Ovary (tissue), 9 donors: Measurements from ENCODE around the gene DSCAM. TPM values are rescaled to one million over a fixed set of nuclear protein-coding genes. Genes with fewer than 3 reads are reported as not detected.

Experiments
- DNase-seq, 5 donors: peaks; one replicate each; pipeline ENCODE4 v3.0.0-alpha.2; 2019 to 2020
- H3K27ac ChIP-seq, 2 donors: fragments of 200-600 bp; one replicate each; pipeline versions ENCODE4 v1.5.1 to v1.8.0; 2019 to 2022
- H3K27me3 ChIP-seq: fragments of 200-600 bp; one replicate; pipeline ENCODE4 v1.8.0; 2022
- H3K36me3 ChIP-seq: fragments of 200-600 bp; sonication (generic); one replicate; pipeline ENCODE4 v1.5.1; 2019
- H3K4me1 ChIP-seq: one replicate; pipeline ENCODE4 v1.8.1; 2013; ENCODE audit warnings: mild to moderate bottlenecking, moderate library complexity; ENCODE audit not compliant: insufficient read depth
- H3K4me3 ChIP-seq: fragments of 200-600 bp; sonication (generic); one replicate; pipeline ENCODE4 v1.5.1; 2017
- H3K9me3 ChIP-seq, 2 donors: fragments of 200-600 bp in 1 of 2; sonication (generic) in 1 of 2; one replicate each; pipeline versions ENCODE4 v1.5.1 to v1.8.1; 2013 to 2019; ENCODE audit warnings: mild to moderate bottlenecking in 1 of 2, moderate library complexity in 1 of 2
- EP300 ChIP-seq: sonication (generic); formaldehyde crosslinking; IDR thresholded peaks from one replicate; pipeline ENCODE4 v1.6.1; 2017; ENCODE audit warnings: antibody characterized with exemption
- POLR2A ChIP-seq: fragments of 450-650 bp; IDR thresholded peaks from one replicate; pipeline ENCODE4 v1.6.1; 2017; ENCODE audit warnings: antibody characterized with exemption, mild to moderate bottlenecking, moderate library complexity
- WGBS, 3 donors: extraction: QIAGEN DNeasy Blood & Tissue Kit in 1 of 3; methylation state at CpG; one replicate each; pipeline versions ENCODE4 v1.1.5 to v1.1.7; 2013 to 2017; 5-methylcytosine and 5-hydroxymethylcytosine counted together
- intact Hi-C, 4 donors: fragments of 100-400 bp; cut with DNase I; formaldehyde crosslinking; loops; one replicate each; pipeline versions ENCODE4 v1.11.0 to v1.15.1; 2022 to 2023
- polyA plus RNA-seq, 2 donors: library from polyadenylated mRNA; stranded (reverse); fragments of 200-250 nt in 1 of 2; fragments of 350-450 nt in 1 of 2; fragmentation: Illumina TruSeq in 1 of 2; extraction: RNeasy Lipid Tissue Mini Kit (QIAGEN cat#74804) in 1 of 2; gene quantifications; one replicate each; pipeline ENCODE4 v1.2.3, GENCODE V29; 2013 to 2014
- total RNA-seq, 7 donors: library from RNA; depleted of rRNA in 2 of 7; stranded (reverse); fragments of >200 nt in 2 of 7; fragmentation: NEBNext Ultra II Directional in 3 of 7; extraction: Animal tissue kit (Norgen Biotek cat#: 25700) in 3 of 7; gene quantifications; one replicate each; pipeline versions ENCODE4 v1.1.0 to v1.2.4, GENCODE V29; 2016 to 2023
- TF ChIP-seq, protein P1 (sequence below), 3 donors: fragments of 450-650 bp in 2 of 3; fragments of 200-600 bp in 1 of 3; IDR thresholded peaks; one replicate each; pipeline versions ENCODE4 v1.5.1 to v1.8.0; 2016 to 2022; ENCODE audit warnings: antibody characterized with exemption in 3 of 3, mild to moderate bottlenecking in 1 of 3
- donor health status: DM: no; HTN: no; CAD: no; lungs with moderate emphysema.
- donor health status: DM: no; HTN: no; CAD: no.
- donor health status: Bipolar disorder and iron deficiency.
- donor health status: DM: yes; HTN: yes; CAD: no.
- donor health status: DM: no; HTN: no; CAD: no.
- donor health status: DM: yes; HTN: yes; CAD: no.

Gene DSCAM
- total and polyA plus RNA-seq, 9 donors = under 0.01 to 0.12 (median 0.04) TPM; not detected in 5

- intact Hi-C loops = no loop called here
- TF ChIP-seq, protein P1, sequence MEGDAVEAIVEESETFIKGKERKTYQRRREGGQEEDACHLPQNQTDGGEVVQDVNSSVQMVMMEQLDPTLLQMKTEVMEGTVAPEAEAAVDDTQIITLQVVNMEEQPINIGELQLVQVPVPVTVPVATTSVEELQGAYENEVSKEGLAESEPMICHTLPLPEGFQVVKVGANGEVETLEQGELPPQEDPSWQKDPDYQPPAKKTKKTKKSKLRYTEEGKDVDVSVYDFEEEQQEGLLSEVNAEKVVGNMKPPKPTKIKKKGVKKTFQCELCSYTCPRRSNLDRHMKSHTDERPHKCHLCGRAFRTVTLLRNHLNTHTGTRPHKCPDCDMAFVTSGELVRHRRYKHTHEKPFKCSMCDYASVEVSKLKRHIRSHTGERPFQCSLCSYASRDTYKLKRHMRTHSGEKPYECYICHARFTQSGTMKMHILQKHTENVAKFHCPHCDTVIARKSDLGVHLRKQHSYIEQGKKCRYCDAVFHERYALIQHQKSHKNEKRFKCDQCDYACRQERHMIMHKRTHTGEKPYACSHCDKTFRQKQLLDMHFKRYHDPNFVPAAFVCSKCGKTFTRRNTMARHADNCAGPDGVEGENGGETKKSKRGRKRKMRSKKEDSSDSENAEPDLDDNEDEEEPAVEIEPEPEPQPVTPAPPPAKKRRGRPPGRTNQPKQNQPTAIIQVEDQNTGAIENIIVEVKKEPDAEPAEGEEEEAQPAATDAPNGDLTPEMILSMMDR (IDR thresholded peaks at IDR 0.05) = no peak
- TF ChIP-seq POLR2A = no peak
- no peak for TF ChIP-seq EP300
- H3K4me1 ChIP-seq = no peaks in the 10 kb centered on the region
These were observed 35.4 kb upstream of the DSCAM start for GRCh38 chr21:40882192-40882915.

DNA sequence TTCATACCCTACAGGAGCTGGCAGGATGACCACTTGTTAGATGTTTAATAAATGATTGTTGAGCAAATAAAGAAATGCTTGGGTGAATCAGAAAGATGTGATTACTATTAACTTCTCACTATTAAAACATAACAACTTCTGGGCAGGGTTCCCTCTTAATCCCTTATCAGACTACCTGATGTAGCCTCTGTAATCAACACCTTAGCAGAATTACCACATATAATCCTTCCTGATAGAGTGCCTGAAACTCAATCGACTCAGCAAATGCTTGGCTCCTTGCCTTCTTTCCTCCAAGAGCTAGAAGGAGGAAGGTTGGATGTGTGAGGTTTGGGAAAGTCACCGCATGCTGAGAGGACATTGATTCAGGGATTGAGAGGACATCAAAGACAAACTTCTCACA lies 34.8 kb upstream of the DSCAM start:
- Histone ChIP-seq H3K4me3 (no peak overlapping the region), H3K4me1 (no peaks in the 10 kb centered on the region), H3K36me3 (no peaks in the 10 kb centered on the region), H3K27ac (no peak overlapping the region), H3K27me3 (no peaks in the 10 kb centered on the region), H3K9me3 (no peaks in the 10 kb centered on the region)
- intact Hi-C loops = no loop called here
- TF ChIP-seq POLR2A (no peak), EP300 (no peak)
- TF ChIP-seq, protein P1 (IDR thresholded peaks at IDR 0.05) = no peak
- WGBS, 3 donors = 66 to 79% (median 69%) methylated on average over 2 of the region's 2 CpGs
- DNase-seq = no peak

More at GRCh38 chr21:40882192-40882915, 35.4 kb upstream of the DSCAM start:
- Histone ChIP-seq H3K4me3 (no peak overlapping the region), H3K27me3 (no peaks in the 10 kb centered on the region), H3K9me3 (no peaks in the 10 kb centered on the region), H3K27ac (no peak overlapping the region), H3K36me3 (no peaks in the 10 kb centered on the region)
- 78 to 85% (median 81%) methylated on average over 7 of the region's 7 CpGs for WGBS, 3 donors
- DNase-seq = no peak

DNA sequence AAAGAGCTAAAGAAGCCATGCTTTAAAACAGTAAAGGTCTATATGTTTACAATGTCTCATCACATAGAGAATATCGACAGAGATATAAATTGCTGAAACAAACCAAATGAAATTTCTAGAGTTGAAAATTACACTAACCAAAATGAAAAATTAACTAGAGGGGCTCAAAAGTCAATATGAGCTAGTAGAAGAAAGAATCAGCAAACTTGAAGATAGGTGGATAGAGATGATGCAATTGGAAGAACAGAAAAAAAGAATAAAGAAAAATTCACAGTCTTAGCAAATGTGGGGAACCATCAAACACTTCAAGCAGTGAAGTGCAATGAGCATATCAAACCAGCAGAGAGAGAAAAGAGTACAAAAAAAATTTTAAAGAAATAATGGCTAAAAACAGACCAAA lies 24.1 kb upstream of the DSCAM start:
- H3K9me3 ChIP-seq = no peaks in the 10 kb centered on the region
- WGBS, 3 donors = 86 to 96% (median 95%) methylated on average over 1 of the region's 1 CpG
- DNase-seq = no peak
- intact Hi-C loops = no loop called here
- H3K27ac ChIP-seq = no peak overlapping the region
- H3K4me1 ChIP-seq = no peaks in the 10 kb centered on the region
- H3K4me3 ChIP-seq = no peak overlapping the region
- TF ChIP-seq, protein P1 (IDR thresholded peaks at IDR 0.05) = no peak
- TF ChIP-seq EP300 (no peak), POLR2A (no peak)
- no peaks in the 10 kb centered on the region for H3K27me3 ChIP-seq
- H3K36me3 ChIP-seq = no peaks in the 10 kb centered on the region

GRCh38 chr21:40863839-40864238 lies 16.9 kb upstream of the DSCAM start:
- 88 to 92% (median 88%) methylated on average over 4 of the region's 4 CpGs for WGBS, 3 donors
- Histone ChIP-seq H3K27ac (no peak overlapping the region), H3K9me3 (no peaks in the 10 kb centered on the region), H3K36me3 (no peaks in the 10 kb centered on the region), H3K27me3 (no peaks in the 10 kb centered on the region), H3K4me1 (no peaks in the 10 kb centered on the region), H3K4me3 (no peak overlapping the region)
- DNase-seq = no peak
- TF ChIP-seq EP300 (no peak), POLR2A (no peak)
- TF ChIP-seq, protein P1 (IDR thresholded peaks at IDR 0.05) = no peak
- intact Hi-C loops = no loop called here
